Activated CD8-positive, alpha-beta T cell treated with anti-CD3 and anti-CD28 coated beads for 36 hours (primary cell): ENCODE measurements around the gene ELOVL6. TPM values are rescaled to one million over a fixed set of nuclear protein-coding genes. Genes with fewer than 3 reads are reported as not detected.

Experiments used
- ATAC-seq: fragments of 200-7000 bp; cut with Tn5 transposase; one replicate; pipeline ENCODE4 v1.10.0; 2021; ENCODE audit warnings: mild to moderate bottlenecking, moderate library complexity
- CTCF ChIA-PET: fragments of 350-600 bp; sonication (Branson Sonifier 250); formaldehyde crosslinking; loops from one replicate; lab custom pipeline; 2021; ENCODE audit warnings: antibody characterized with exemption; lab: Charles Lee
- POLR2A ChIA-PET: fragments of 350-600 bp; sonication (Branson Sonifier 250); formaldehyde crosslinking; loops from one replicate; lab custom pipeline; 2021; ENCODE audit warnings: antibody characterized with exemption; lab: Charles Lee
- DNase-seq: peaks from one replicate; pipeline ENCODE4 v3.0.0-alpha.2; 2020
- H3K27ac Mint-ChIP-seq: one replicate; pipeline ENCODE4 v1.8.0; 2021; ENCODE audit warnings: mild to moderate bottlenecking, mixed read lengths
- H3K27me3 Mint-ChIP-seq: one replicate; pipeline ENCODE4 v1.8.0; 2021; ENCODE audit warnings: mixed read lengths
- H3K36me3 Mint-ChIP-seq: one replicate; pipeline ENCODE4 v1.8.0; 2021; ENCODE audit warnings: low read depth, mixed read lengths
- H3K4me1 Mint-ChIP-seq: one replicate; pipeline ENCODE4 v1.8.0; 2021; ENCODE audit warnings: low read depth, mixed read lengths
- H3K4me3 Mint-ChIP-seq: one replicate; pipeline ENCODE4 v1.8.0; 2021; ENCODE audit warnings: mild to moderate bottlenecking, moderate library complexity, mixed read lengths
- H3K9me3 Mint-ChIP-seq: one replicate; pipeline ENCODE4 v1.8.0; 2021; ENCODE audit warnings: mixed read lengths
- CTCF ChIP-seq: fragments of 200-600 bp; IDR thresholded peaks from one replicate; pipeline ENCODE4 v1.8.0; 2022; ENCODE audit warnings: antibody characterized with exemption, mild to moderate bottlenecking
- intact Hi-C: fragments of 100-400 bp; cut with micrococcal nuclease; formaldehyde crosslinking; loops from one replicate; pipeline ENCODE4 v1.10.0; 2022
- total RNA-seq, 2 experiments: library from RNA; stranded (reverse); gene quantifications; one replicate each; pipeline ENCODE4 v1.2.3, GENCODE V29; 2021

The ELOVL6 gene
- total RNA-seq, 2 experiments from 2014 or later = 4.7 to 7.7 TPM

GRCh38 chr4:110075891-110076290, 122.5 kb downstream of the ELOVL6 start:
- peaks cover 6% of the 10 kb centered on the region for H3K9me3 Mint-ChIP-seq
- CTCF ChIA-PET = interaction anchor here (0.6 kb wide), 1 partner anchor 200 kb away, joined by 3 read pairs; no protein-coding TSS in a partner anchor
- ATAC-seq (no peak), DNase-seq (no peak)
- TF ChIP-seq CTCF = no peak
- intact Hi-C loops = no loop called here
- H3K4me1 Mint-ChIP-seq = peaks cover 7% of the 10 kb centered on the region
- no peaks in the 10 kb centered on the region for H3K27me3 Mint-ChIP-seq
- POLR2A ChIA-PET = no interaction called here
- no peak overlapping the region for H3K4me3 Mint-ChIP-seq
- no peak overlapping the region for H3K27ac Mint-ChIP-seq
- peaks cover 1% of the 10 kb centered on the region for H3K36me3 Mint-ChIP-seq

DNA sequence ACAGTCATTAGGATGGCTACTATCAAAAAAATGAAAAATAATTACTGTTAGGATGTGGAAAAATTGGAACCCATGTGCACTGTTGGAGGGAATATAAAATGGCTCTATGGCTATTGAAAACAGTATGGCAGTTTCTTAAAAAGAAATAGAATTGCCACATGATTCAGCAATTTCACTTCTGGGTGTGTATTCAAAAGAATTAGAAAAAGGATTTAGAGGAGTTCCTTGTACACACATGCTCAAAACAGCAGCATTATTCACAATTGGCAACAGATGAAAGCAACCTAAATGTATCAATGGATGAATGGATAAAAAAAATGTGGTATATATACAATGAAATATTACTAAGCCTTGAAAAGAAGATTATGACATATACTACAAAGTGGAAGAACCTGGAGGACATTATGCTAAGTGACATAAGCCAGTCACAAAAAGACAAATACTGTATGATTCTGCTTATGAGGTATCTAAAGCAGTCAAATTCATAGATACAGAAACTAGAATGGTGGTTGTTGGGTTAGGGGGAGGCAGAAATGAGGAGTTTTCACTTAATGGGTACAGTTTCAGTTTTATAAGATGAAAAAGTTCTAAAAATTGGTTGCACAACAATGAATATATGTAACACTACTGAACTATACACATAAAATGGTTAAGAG, 123.2 kb downstream of the ELOVL6 start:
- no peak for DNase-seq
- Mint-ChIP-seq H3K36me3 (peaks cover 1% of the 10 kb centered on the region), H3K4me3 (no peak overlapping the region), H3K27me3 (no peaks in the 10 kb centered on the region), H3K9me3 (peaks cover 6% of the 10 kb centered on the region), H3K4me1 (peaks cover 7% of the 10 kb centered on the region), H3K27ac (no peak overlapping the region)
- POLR2A ChIA-PET = no interaction called here
- CTCF ChIA-PET = interaction anchor here (1.3 kb wide), 1 partner anchor 26 kb away, joined by 3 read pairs; no protein-coding TSS in a partner anchor
- intact Hi-C loops = no loop called here
- ATAC-seq = peak; percentile 30
- no peak for TF ChIP-seq CTCF

GRCh38 chr4:110074570-110074969, 123.8 kb downstream of the ELOVL6 start:
- Mint-ChIP-seq H3K4me3 (no peak overlapping the region), H3K9me3 (peaks cover 6% of the 10 kb centered on the region), H3K27ac (no peak overlapping the region), H3K4me1 (peaks cover 7% of the 10 kb centered on the region), H3K27me3 (no peaks in the 10 kb centered on the region), H3K36me3 (peaks cover 1% of the 10 kb centered on the region)
- no peak for DNase-seq
- no peak for TF ChIP-seq CTCF
- POLR2A ChIA-PET = no interaction called here
- CTCF ChIA-PET = interaction anchor here (1.3 kb wide), 1 partner anchor 25 kb away, joined by 3 read pairs; no protein-coding TSS in a partner anchor
- intact Hi-C loops = no loop called here
- no peak for ATAC-seq

DNA sequence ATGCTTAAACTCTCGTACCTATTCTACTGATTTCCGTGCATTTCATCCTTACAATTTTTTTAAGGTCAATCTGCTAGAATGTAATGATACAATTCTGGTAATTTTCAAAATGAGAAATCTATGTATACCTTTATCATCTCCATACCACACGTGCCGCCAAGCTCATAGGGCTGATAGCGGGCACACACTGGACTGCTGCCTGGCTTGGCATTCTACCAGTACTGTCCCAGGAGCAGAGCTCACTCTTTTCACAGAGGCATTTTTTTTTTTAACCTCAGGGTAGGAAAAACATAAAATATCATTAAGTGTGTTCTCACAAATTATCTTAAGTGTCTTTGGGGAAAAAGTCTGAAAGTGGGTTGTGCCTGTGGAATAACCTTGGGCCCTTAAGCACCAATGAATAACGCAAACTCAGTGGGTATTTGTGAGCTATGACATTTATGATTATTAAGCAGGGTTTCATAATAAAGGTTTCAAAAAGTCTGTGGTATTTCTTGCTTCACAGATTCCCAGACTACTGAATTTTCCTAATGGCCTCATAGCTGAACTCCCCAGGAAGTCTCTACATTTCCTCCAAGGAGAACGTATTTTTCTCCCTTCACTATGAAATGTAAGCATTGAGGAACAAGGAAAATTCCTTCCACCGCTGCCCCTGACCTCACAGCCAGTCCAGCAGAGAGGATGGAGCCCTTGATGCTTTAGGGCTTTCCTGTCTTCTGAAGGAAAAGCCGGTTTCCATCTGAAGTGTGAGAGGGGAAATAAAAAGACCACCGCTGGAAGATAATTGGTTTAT, 125.2 kb downstream of the ELOVL6 start:
- H3K4me1 Mint-ChIP-seq = peaks cover 7% of the 10 kb centered on the region
- DNase-seq (no peak), ATAC-seq (no peak)
- H3K4me3 Mint-ChIP-seq = no peak overlapping the region
- intact Hi-C loops = no loop called here
- no peak for TF ChIP-seq CTCF
- no peaks in the 10 kb centered on the region for H3K27me3 Mint-ChIP-seq
- POLR2A ChIA-PET = no interaction called here
- peaks cover 6% of the 10 kb centered on the region for H3K9me3 Mint-ChIP-seq
- CTCF ChIA-PET = no interaction called here
- no peak overlapping the region for H3K27ac Mint-ChIP-seq
- H3K36me3 Mint-ChIP-seq = peaks cover 1% of the 10 kb centered on the region

DNA sequence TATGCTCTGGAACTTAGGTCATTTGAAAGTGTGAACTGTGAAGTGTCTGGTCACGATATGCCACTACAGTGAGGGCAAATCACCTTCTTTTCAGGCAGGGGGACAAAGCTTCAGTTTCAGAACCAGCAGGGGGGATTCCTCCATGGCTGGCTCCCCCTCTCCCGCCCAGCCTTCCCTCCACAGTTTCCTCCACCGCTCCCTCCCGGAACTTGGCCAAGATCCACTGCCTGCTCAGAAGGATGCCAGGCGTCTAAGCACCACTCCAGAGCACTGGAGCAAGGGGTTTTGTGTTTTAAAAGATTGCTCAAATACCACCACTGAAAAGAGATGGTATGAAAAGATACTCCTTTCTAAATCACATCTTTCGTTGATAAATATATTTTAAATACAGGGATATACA, 126.9 kb downstream of the ELOVL6 start:
- Mint-ChIP-seq H3K27ac (no peak overlapping the region), H3K27me3 (no peaks in the 10 kb centered on the region), H3K4me3 (no peak overlapping the region), H3K4me1 (peaks cover 7% of the 10 kb centered on the region), H3K36me3 (peaks cover 1% of the 10 kb centered on the region), H3K9me3 (no peaks in the 10 kb centered on the region)
- TF ChIP-seq CTCF = no peak
- ChIA-PET POLR2A (interaction anchor here (0.9 kb wide), 1 partner anchor 9 kb away, joined by 3 read pairs; no protein-coding TSS in a partner anchor), CTCF (no interaction called here)
- DNase-seq = no peak
- no peak for ATAC-seq
- intact Hi-C loops = no loop called here
